Measurements from ENCODE around the gene FAM32A. TPM values are rescaled to one million over a fixed set of nuclear protein-coding genes. Genes with fewer than 3 reads are reported as not detected.

The FAM32A gene
- total and polyA plus RNA-seq, 9 donors = 37.9 to 68.6 (median 46.5) TPM

GRCh38 chr19:16190736-16191135 lies 5.5 kb downstream of the FAM32A start:
- Histone ChIP-seq H3K9me3 (no peaks in the 10 kb centered on the region), H3K4me3 (no peak overlapping the region), H3K27ac (no peak overlapping the region), H3K36me3 (no peaks in the 10 kb centered on the region), H3K27me3 (no peaks in the 10 kb centered on the region), H3K4me1 (ENCODE audit: insufficient read depth) (no peaks in the 10 kb centered on the region)
- TF ChIP-seq POLR2A (IDR thresholded peaks at IDR 0.05) (no peak), EP300 (IDR thresholded peaks at IDR 0.05) (no peak), CTCF (IDR thresholded peaks at IDR 0.05) (no peak)
- intact Hi-C loops (cut with DNase I) = no loop called here
- DNase-seq = no peak
- WGBS, 3 donors = 87 to 91% (median 90%) methylated on average over 10 of the region's 10 CpGs

- WGBS, 3 donors = 71 to 77% (median 75%) methylated on average over 16 of the region's 16 CpGs
- no peaks in the 10 kb centered on the region for H3K27me3 ChIP-seq
- H3K36me3 ChIP-seq = no peaks in the 10 kb centered on the region
- TF ChIP-seq POLR2A (IDR thresholded peaks at IDR 0.05) = no peak
- no peak for TF ChIP-seq CTCF (IDR thresholded peaks at IDR 0.05)
- TF ChIP-seq EP300 (IDR thresholded peaks at IDR 0.05) = no peak
- H3K27ac ChIP-seq = no peak overlapping the region
- H3K9me3 ChIP-seq = no peaks in the 10 kb centered on the region
- DNase-seq = no peak
- no peak overlapping the region for H3K4me3 ChIP-seq
- intact Hi-C loops (cut with DNase I) = no loop called here
- no peaks in the 10 kb centered on the region for H3K4me1 ChIP-seq (ENCODE audit: insufficient read depth)
These were observed 6.2 kb downstream of the FAM32A start for GRCh38 chr19:16191216-16191908.

DNA sequence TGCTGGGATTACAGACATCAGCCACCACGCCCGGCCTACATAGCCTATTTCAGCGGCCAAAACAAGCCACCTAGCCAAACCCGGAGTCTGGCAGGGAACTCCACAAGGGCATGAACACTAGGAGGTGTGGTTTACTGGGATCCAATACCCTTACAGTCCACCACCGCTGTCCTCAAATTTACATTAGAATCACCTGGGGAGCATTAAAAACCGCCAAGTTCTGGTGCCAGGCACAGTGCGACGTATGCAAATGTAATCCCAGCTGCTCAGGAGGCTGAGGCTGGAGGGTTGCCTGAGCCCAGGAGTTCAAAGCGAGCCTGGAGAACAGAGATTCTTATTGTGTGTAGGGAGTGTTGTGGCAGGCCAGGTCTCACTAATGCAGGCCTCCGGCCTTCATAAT lies 8.3 kb downstream of the FAM32A start:
- intact Hi-C loops (cut with DNase I) = no loop called here
- TF ChIP-seq CTCF (IDR thresholded peaks at IDR 0.05) (no peak), POLR2A (IDR thresholded peaks at IDR 0.05) (no peak), EP300 (IDR thresholded peaks at IDR 0.05) (no peak)
- WGBS, 3 donors = 75 to 84% (median 83%) methylated on average over 10 of the region's 10 CpGs
- H3K9me3 ChIP-seq = no peaks in the 10 kb centered on the region
- H3K36me3 ChIP-seq = no peaks in the 10 kb centered on the region
- no peak overlapping the region for H3K4me3 ChIP-seq
- peaks cover 5% of the 10 kb centered on the region for H3K4me1 ChIP-seq (ENCODE audit: insufficient read depth)
- no peak overlapping the region for H3K27ac ChIP-seq
- no peaks in the 10 kb centered on the region for H3K27me3 ChIP-seq
- DNase-seq = no peak

- Histone ChIP-seq H3K27me3 (no peaks in the 10 kb centered on the region), H3K4me3 (peak overlapping the region; percentile 65), H3K4me1 (ENCODE audit: insufficient read depth) (peaks cover 13% of the 10 kb centered on the region), H3K36me3 (no peaks in the 10 kb centered on the region), H3K27ac (peak overlapping the region in 1 of 2 donors; percentile 60), H3K9me3 (no peaks in the 10 kb centered on the region)
- intact Hi-C loops (cut with DNase I) = no loop called here
- TF ChIP-seq POLR2A (IDR thresholded peaks at IDR 0.05) (no peak), CTCF (IDR thresholded peaks at IDR 0.05) (no peak), EP300 (IDR thresholded peaks at IDR 0.05) (no peak)
- DNase-seq = no peak
- WGBS, 3 donors = 10 to 18% (median 13%) methylated on average over 2 of the region's 2 CpGs
These were observed 12.0 kb downstream of the FAM32A start for GRCh38 chr19:16197188-16197621.

All from ovary (tissue), 9 donors.